SK-N-SH (cell line): ENCODE measurements around the gene RBM17. TPM values are rescaled to one million over a fixed set of nuclear protein-coding genes. Genes with fewer than 3 reads are reported as not detected.

Experiments used
- CTCF ChIA-PET: fragments of 300-600, 350-600 bp; formaldehyde crosslinking; extraction: SDS; loops from one replicate; lab custom pipeline; 2021; lab: Yijun Ruan, JAX
- POLR2A ChIA-PET: fragments of 350-600 bp; sonication (Branson Sonifier 250); formaldehyde crosslinking; extraction: SDS; loops from one replicate; lab custom pipeline; 2020; ENCODE audit warnings: antibody characterized with exemption, inconsistent platforms; lab: Yijun Ruan, JAX
- DNase-seq: peaks from one replicate; pipeline ENCODE4 v3.0.0; 2012
- H2AFZ ChIP-seq: fragments of 200-600 bp; sonication (generic); 2 replicates; pipeline ENCODE4 v1.8.1; 2016; ENCODE audit warnings: antibody characterized with exemption, mild to moderate bottlenecking, low read depth
- H3F3A ChIP-seq: fragments of 200-600 bp; sonication (generic); replicated peaks from 2 replicates; pipeline ENCODE3; 2016; ENCODE audit warnings: antibody characterized with exemption, mild to moderate bottlenecking; ENCODE audit not compliant: insufficient read depth
- H3K27ac ChIP-seq, 2 experiments: fragments of 200-500 bp in 1 of 2; fragments of 200-600 bp in 1 of 2; sonication (Bioruptor generic) in 1 of 2; sonication (generic), shearing (Covaris generic) in 1 of 2; 2 replicates each; pipeline versions ENCODE4 v1.5.1 to v1.6.1; 2014 to 2016; ENCODE audit warnings: low read depth in 2 of 2, inconsistent platforms in 1 of 2, low read length in 1 of 2, mild to moderate bottlenecking in 1 of 2, mixed read lengths in 1 of 2
- H3K27me3 ChIP-seq: fragments of 200-600 bp; sonication (generic), shearing (Covaris generic); 2 replicates; pipeline ENCODE4 v1.6.1; 2016; ENCODE audit warnings: mixed run types; ENCODE audit not compliant: insufficient read depth
- H3K36me3 ChIP-seq, 2 experiments: fragments of 200-500 bp in 1 of 2; fragments of 200-600 bp in 1 of 2; sonication (Bioruptor generic) in 1 of 2; sonication (generic) in 1 of 2; replicated peaks in 1 of 2; 2 replicates each; pipeline versions ENCODE3 to v1.5.1; 2014 to 2016; ENCODE audit warnings: low read length in 1 of 2, mild to moderate bottlenecking in 1 of 2; ENCODE audit not compliant: insufficient read depth in 2 of 2, control insufficient read depth in 1 of 2
- H3K4me1 ChIP-seq, 2 experiments: fragments of 200-500 bp in 1 of 2; fragments of 200-600 bp in 1 of 2; sonication (Bioruptor generic) in 1 of 2; sonication (generic), shearing (Covaris generic) in 1 of 2; 2 replicates each; pipeline versions ENCODE4 v1.5.1 to v1.6.1; 2014 to 2016; ENCODE audit warnings: low read depth in 1 of 2, low read length in 1 of 2, mixed run types in 1 of 2; ENCODE audit not compliant: insufficient read depth in 2 of 2, control insufficient read depth in 1 of 2
- H3K4me2 ChIP-seq: fragments of 200-600 bp; sonication (generic), shearing (Covaris generic); 2 replicates; pipeline ENCODE4 v1.6.1; 2017; ENCODE audit warnings: mixed run types
- H3K4me3 ChIP-seq, 2 experiments: fragments of 200-500 bp in 1 of 2; fragments of 200-600 bp in 1 of 2; sonication (Bioruptor generic) in 1 of 2; sonication (generic), shearing (Covaris generic) in 1 of 2; 2 replicates each; pipeline versions ENCODE4 v1.5.1 to v1.8.1; 2014 to 2016; ENCODE audit warnings: low read depth in 2 of 2, inconsistent platforms in 1 of 2, low read length in 1 of 2, mild to moderate bottlenecking in 1 of 2, mixed read lengths in 1 of 2, moderate library complexity in 1 of 2
- H3K79me2 ChIP-seq: fragments of 200-600 bp; sonication (generic); 2 replicates; pipeline ENCODE4 v1.8.1; 2017; ENCODE audit warnings: mild to moderate bottlenecking; ENCODE audit not compliant: insufficient read depth
- H3K9ac ChIP-seq: fragments of 200-600 bp; sonication (generic); 2 replicates; pipeline ENCODE4 v1.6.1; 2017; ENCODE audit warnings: mixed run types
- H3K9me2 ChIP-seq: fragments of 200-600 bp; sonication (generic); 2 replicates; pipeline ENCODE4 v1.6.1; 2017; ENCODE audit warnings: mixed run types
- H3K9me3 ChIP-seq: fragments of 200-600 bp; sonication (generic); 2 replicates; pipeline ENCODE4 v1.6.1; 2017; ENCODE audit warnings: mixed run types, mild to moderate bottlenecking, moderate library complexity
- H4K20me1 ChIP-seq: fragments of 200-600 bp; sonication (generic); 2 replicates; pipeline ENCODE4 v1.6.1; 2017; ENCODE audit warnings: mild to moderate bottlenecking, mixed run types; ENCODE audit not compliant: insufficient read depth
- CHD2 ChIP-seq: fragments of 150-350 bp; IDR thresholded peaks from 2 replicates; pipeline ENCODE4 v1.6.1; 2018; ENCODE audit warnings: low read length; ENCODE audit not compliant: partially characterized antibody
- FOXJ3 ChIP-seq: sonication (generic); formaldehyde crosslinking; IDR thresholded peaks from 2 replicates; pipeline ENCODE4 v1.5.1; 2020; ENCODE audit warnings: mild to moderate bottlenecking, missing genetic modification reagents
- FOXM1 ChIP-seq: IDR thresholded peaks from 2 replicates; pipeline ENCODE4 v1.4.0; 2012; ENCODE audit warnings: low read depth, mild to moderate bottlenecking
- GABPA ChIP-seq: IDR thresholded peaks from 2 replicates; pipeline ENCODE4 v1.4.0; 2012; ENCODE audit warnings: low read depth, mild to moderate bottlenecking
- MEF2A ChIP-seq: IDR thresholded peaks from 2 replicates; pipeline ENCODE4 v1.4.0; 2012; ENCODE audit warnings: low read depth, borderline replicate concordance
- MXI1 ChIP-seq: IDR thresholded peaks from 2 replicates; pipeline ENCODE4 v1.6.1; 2012; ENCODE audit warnings: mild to moderate bottlenecking, low read depth, low read length, improper control_type of control experiment
- NFIC ChIP-seq: IDR thresholded peaks from 2 replicates; pipeline ENCODE4 v1.4.0; 2012; ENCODE audit warnings: borderline replicate concordance
- POLR2AphosphoS5 ChIP-seq: IDR thresholded peaks from 2 replicates; pipeline ENCODE4 v1.6.1; 2012; ENCODE audit warnings: low read depth, low read length
- RXRA ChIP-seq: IDR thresholded peaks from 2 replicates; pipeline ENCODE4 v1.4.0; 2012; ENCODE audit warnings: low read depth, mild to moderate bottlenecking, borderline replicate concordance
- SIN3A ChIP-seq: IDR thresholded peaks from 2 replicates; pipeline ENCODE4 v1.6.1; 2012; ENCODE audit warnings: low read depth, mild to moderate bottlenecking, low read length, moderate library complexity, borderline replicate concordance
- TEAD4 ChIP-seq: IDR thresholded peaks from 2 replicates; pipeline ENCODE4 v1.4.0; 2012; ENCODE audit warnings: mild to moderate bottlenecking, borderline replicate concordance; ENCODE audit not compliant: insufficient read depth
- YY1 ChIP-seq: IDR thresholded peaks from 2 replicates; pipeline ENCODE4 v1.4.0; 2012; ENCODE audit warnings: low read depth, mild to moderate bottlenecking
- WGBS: methylation state at CpG from one replicate; pipeline ENCODE4 v1.1.6; 2017; ENCODE audit warnings: low lambda C conversion rate; 5-methylcytosine and 5-hydroxymethylcytosine counted together
- polyA plus RNA-seq, 3 experiments: library from polyadenylated mRNA; depleted of rRNA; stranded (reverse); fragments of >200 nt; gene quantifications; 2 replicates each; pipeline ENCODE4 v1.2.3, GENCODE V29; 2012
- TF ChIP-seq, protein P1 (sequence below): fragments of 150-350 bp; IDR thresholded peaks from 2 replicates; pipeline ENCODE4 v1.6.1; 2016; ENCODE audit warnings: mild to moderate bottlenecking, low read depth, low read length
- TF ChIP-seq, protein P2 (sequence below): IDR thresholded peaks from 2 replicates; pipeline ENCODE4 v1.4.0; 2012; ENCODE audit warnings: low read depth

RBM17 gene
- polyA plus RNA-seq, 1 of the 3 experiments (the other 2 are of a cell fraction): 32.6 TPM

DNA sequence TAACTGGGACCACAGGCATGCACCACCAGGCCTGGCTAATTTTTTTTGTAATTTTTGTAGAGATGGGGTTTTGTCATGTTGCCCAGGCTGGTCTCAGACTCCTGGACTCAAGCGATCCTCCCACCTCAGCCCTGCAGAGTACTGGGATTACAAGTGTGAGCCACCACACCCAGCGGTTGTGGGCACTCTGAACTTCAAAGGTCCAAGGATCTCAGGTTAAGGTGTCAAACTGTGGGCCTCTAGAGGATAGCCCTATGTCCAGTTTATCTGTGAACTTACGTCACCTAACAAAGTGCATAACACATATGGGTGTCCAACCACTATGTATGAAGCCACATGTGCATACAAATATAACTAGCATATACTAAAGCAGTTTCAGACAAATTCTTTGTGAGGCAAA lies 23.4 kb upstream of the RBM17 start:
- no peaks in the 10 kb centered on the region for H3K9me3 ChIP-seq
- no peak for TF ChIP-seq MEF2A
- TF ChIP-seq, all 33 proteins: peak for 0
- Histone ChIP-seq H3K9ac (no peak overlapping the region), H3K9me2 (no peaks in the 10 kb centered on the region), H3K79me2 (no peaks in the 10 kb centered on the region), H2AFZ (no peak overlapping the region), H3F3A (no peaks in the 10 kb centered on the region), H3K36me3 (no peaks in the 10 kb centered on the region), H3K4me2 (no peak overlapping the region), H4K20me1 (no peaks in the 10 kb centered on the region), H3K27ac (no peak overlapping the region), H3K4me3 (no peak overlapping the region), H3K4me1 (no peaks in the 10 kb centered on the region), H3K27me3 (peaks cover 29% of the 10 kb centered on the region; the same call in 1 of the 2 replicates)
- CTCF ChIA-PET: no interaction called here
- 38% methylated on average over 3 of the region's 3 CpGs for WGBS
- DNase-seq: no peak
- POLR2A ChIA-PET: no interaction called here

DNA sequence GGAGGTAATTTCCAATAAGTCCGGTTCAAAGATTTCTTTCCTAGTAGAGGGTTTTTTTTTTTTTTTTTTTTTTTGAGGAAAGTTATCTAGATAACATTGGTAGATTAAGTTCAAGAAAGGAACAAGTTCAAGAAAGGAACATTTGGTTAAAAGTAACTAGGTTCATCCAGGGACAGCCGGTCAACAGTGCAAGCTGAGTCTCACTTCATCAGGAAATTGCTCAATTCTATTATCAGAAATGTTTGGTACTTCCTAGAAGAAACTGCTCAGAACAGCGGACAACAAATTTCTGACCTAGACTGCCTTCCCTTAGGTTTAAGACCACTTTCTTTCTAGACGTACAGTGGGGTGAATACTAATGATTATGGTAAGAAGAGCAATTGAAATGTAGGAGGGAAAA lies 23.0 kb upstream of the RBM17 start:
- ChIA-PET POLR2A (no interaction called here), CTCF (interaction anchor here (1.1 to 1.2 kb wide), 2 partner anchors 21 to 335 kb away, joined by 3 to 7 read pairs; no protein-coding TSS in a partner anchor)
- DNase-seq: no peak
- no peaks in the 10 kb centered on the region for H3K9me2 ChIP-seq
- 54% methylated on average over 4 of the region's 4 CpGs for WGBS
- no peaks in the 10 kb centered on the region for H3F3A ChIP-seq
- no peak overlapping the region for H3K4me2 ChIP-seq
- H3K79me2 ChIP-seq: no peaks in the 10 kb centered on the region
- H3K4me1 ChIP-seq: no peaks in the 10 kb centered on the region
- no peaks in the 10 kb centered on the region for H3K9me3 ChIP-seq
- H3K36me3 ChIP-seq: no peaks in the 10 kb centered on the region
- H3K4me3 ChIP-seq: no peak overlapping the region
- no peak overlapping the region for H3K9ac ChIP-seq
- no peak overlapping the region for H2AFZ ChIP-seq
- no peaks in the 10 kb centered on the region for H4K20me1 ChIP-seq
- H3K27ac ChIP-seq: no peak overlapping the region
- peaks cover 29% of the 10 kb centered on the region; the same call in 1 of the 2 replicates for H3K27me3 ChIP-seq
- TF ChIP-seq RXRA: no peak
- TF ChIP-seq MEF2A: no peak
- TF ChIP-seq YY1: no peak
- no peak for TF ChIP-seq SIN3A
- TF ChIP-seq GABPA: no peak
- no peak for TF ChIP-seq CHD2
- TF ChIP-seq POLR2AphosphoS5: no peak
- TF ChIP-seq MXI1: no peak
- TF ChIP-seq FOXM1: no peak
- TF ChIP-seq, protein P1, sequence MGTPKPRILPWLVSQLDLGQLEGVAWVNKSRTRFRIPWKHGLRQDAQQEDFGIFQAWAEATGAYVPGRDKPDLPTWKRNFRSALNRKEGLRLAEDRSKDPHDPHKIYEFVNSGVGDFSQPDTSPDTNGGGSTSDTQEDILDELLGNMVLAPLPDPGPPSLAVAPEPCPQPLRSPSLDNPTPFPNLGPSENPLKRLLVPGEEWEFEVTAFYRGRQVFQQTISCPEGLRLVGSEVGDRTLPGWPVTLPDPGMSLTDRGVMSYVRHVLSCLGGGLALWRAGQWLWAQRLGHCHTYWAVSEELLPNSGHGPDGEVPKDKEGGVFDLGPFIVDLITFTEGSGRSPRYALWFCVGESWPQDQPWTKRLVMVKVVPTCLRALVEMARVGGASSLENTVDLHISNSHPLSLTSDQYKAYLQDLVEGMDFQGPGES: no peak
- TF ChIP-seq NFIC: no peak
- no peak for TF ChIP-seq TEAD4
- no peak for TF ChIP-seq FOXJ3 (CRISPR knock-in tag)
- TF ChIP-seq, protein P2, sequence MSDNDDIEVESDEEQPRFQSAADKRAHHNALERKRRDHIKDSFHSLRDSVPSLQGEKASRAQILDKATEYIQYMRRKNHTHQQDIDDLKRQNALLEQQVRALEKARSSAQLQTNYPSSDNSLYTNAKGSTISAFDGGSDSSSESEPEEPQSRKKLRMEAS: no peak
